ENCODE measurements around the gene RNF150.

The RNF150 gene

DNA sequence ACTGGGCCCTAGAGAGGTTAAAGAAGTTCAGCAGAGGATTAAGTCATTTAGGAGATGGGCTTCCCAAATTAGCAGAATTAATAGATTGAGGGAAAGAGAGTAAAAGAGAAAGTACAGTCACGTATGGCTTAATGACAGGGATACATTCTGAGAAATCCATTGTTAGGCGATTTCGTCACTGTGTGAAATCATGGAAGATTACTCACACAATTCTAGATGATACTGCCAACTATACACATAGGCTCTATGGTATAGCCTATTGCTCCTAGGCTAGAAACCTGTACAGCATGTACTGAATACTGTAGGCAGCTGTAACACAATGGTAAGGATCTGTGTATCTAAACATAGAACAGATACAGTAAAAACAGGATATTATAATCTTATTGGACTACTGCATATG is 180.6 kb downstream of the RNF150 start:
- no peak for DNase-seq (ENCODE audit: low read depth, low spot score)
- CTCF ChIA-PET, result interaction anchor here (1.2 kb wide), 1 partner anchor 181 kb away, joined by 3 read pairs; the partner anchor contains the start of gene RNF150

DNA sequence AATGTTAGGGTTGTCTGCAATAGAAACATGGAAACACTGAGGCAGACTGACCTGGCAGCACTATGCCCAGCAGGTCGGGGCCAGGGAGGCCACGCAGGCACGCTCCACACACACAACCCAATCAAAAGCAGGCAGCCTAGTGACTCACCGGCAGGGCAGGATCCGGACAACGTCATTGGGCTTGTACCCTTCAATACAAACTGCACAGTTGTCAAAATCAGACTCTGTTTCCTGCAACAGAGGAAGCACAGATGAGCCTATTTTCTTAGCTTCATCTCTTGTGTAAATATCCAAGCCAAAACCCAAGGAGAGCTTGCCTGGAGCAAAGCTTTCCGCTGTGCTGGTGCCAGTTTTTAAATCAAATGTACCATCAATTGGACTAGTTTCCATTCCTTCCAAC is 185.8 kb downstream of the RNF150 start:
- TF ChIP-seq, protein P1, sequence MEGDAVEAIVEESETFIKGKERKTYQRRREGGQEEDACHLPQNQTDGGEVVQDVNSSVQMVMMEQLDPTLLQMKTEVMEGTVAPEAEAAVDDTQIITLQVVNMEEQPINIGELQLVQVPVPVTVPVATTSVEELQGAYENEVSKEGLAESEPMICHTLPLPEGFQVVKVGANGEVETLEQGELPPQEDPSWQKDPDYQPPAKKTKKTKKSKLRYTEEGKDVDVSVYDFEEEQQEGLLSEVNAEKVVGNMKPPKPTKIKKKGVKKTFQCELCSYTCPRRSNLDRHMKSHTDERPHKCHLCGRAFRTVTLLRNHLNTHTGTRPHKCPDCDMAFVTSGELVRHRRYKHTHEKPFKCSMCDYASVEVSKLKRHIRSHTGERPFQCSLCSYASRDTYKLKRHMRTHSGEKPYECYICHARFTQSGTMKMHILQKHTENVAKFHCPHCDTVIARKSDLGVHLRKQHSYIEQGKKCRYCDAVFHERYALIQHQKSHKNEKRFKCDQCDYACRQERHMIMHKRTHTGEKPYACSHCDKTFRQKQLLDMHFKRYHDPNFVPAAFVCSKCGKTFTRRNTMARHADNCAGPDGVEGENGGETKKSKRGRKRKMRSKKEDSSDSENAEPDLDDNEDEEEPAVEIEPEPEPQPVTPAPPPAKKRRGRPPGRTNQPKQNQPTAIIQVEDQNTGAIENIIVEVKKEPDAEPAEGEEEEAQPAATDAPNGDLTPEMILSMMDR (IDR thresholded peaks at IDR 0.05; ENCODE audit: insufficient read depth, low read length, missing control alignments), result no peak
- H3K4me3 ChIP-seq (ENCODE audit: low read depth, low read length), result no peak overlapping the region
- ChIA-PET CTCF (no interaction called here), POLR2A (no interaction called here)
- no peak for DNase-seq (ENCODE audit: low read depth, low spot score)

More for the DNA sequence above, 180.6 kb downstream of the RNF150 start:
- POLR2A ChIA-PET, result no interaction called here
- TF ChIP-seq, protein P1 (IDR thresholded peaks at IDR 0.05; ENCODE audit: insufficient read depth, low read length, missing control alignments), result no peak
- H3K4me3 ChIP-seq (ENCODE audit: low read depth, low read length), result no peak overlapping the region

DNA sequence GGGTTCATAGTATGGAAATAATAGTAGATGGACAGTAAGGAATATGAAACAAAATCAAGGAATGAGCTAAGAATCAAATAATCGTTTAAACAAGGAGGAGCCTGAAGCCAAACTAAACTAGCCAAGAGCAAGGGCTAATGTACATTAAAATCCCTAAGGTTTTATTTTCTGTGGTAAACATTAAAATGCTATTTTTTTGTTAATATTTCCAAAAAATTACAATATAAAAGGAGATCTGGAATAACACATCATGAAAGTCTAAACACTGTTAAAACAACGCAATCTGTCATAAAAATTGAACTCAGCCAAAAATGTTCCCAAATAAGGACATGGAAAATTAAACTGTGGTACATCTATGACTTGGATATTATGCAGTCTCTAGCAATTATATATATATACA is 188.2 kb downstream of the RNF150 start:
- POLR2A ChIA-PET, result no interaction called here
- DNase-seq (ENCODE audit: low read depth, low spot score), result no peak
- H3K4me3 ChIP-seq (ENCODE audit: low read depth, low read length), result no peak overlapping the region
- CTCF ChIA-PET, result interaction anchor here (0.6 to 0.9 kb wide), 3 partner anchors 186 to 190 kb away, joined by 3 read pairs; partner anchors contain the start of gene RNF150
- TF ChIP-seq, protein P1 (IDR thresholded peaks at IDR 0.05; ENCODE audit: insufficient read depth, low read length, missing control alignments), result no peak

DNA sequence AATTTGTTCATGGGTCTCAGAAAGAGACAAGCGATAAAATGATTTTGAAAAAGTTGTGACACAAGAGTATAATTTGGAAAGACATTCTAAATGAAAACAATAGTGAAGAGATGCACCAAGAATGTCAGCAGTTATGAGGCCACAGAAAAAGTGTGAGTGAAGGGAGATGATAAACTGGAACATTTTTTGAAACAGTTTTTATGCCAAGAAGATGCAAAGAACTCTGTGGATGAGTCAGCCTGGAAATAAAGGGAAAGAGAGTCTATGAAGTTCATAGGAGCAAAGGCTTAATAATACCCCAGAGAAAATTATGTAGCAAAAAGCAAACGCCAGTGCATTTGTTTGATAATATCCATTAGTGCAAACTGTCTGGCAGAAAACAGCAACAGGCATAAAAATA is 188.7 kb downstream of the RNF150 start:
- DNase-seq (ENCODE audit: low read depth, low spot score), result peak; percentile 45
- no peak overlapping the region for H3K4me3 ChIP-seq (ENCODE audit: low read depth, low read length)
- POLR2A ChIA-PET, result no interaction called here
- TF ChIP-seq, protein P1 (IDR thresholded peaks at IDR 0.05; ENCODE audit: insufficient read depth, low read length, missing control alignments), result no peak
- CTCF ChIA-PET, result interaction anchor here (0.9 kb wide), 2 partner anchors 186 to 191 kb away, joined by 3 read pairs; no protein-coding TSS in a partner anchor

- POLR2A ChIA-PET, result no interaction called here
- peak; percentile 63 for DNase-seq (ENCODE audit: low read depth, low spot score)
- no peak overlapping the region for H3K4me3 ChIP-seq (ENCODE audit: low read depth, low read length)
- TF ChIP-seq, protein P1 (IDR thresholded peaks at IDR 0.05; ENCODE audit: insufficient read depth, low read length, missing control alignments), result no peak
- CTCF ChIA-PET, result no interaction called here
Observed at GRCh38 chr4:140944199-140944515, 189.1 kb downstream of the RNF150 start.

- peak; percentile 70 for DNase-seq (ENCODE audit: low read depth, low spot score)
- CTCF ChIA-PET, result interaction anchor here (1.7 kb wide), 1 partner anchor 190 kb away, joined by 4 read pairs; the partner anchor contains the start of gene RNF150
- TF ChIP-seq, protein P1 (IDR thresholded peaks at IDR 0.05; ENCODE audit: insufficient read depth, low read length, missing control alignments), result no peak
- H3K4me3 ChIP-seq (ENCODE audit: low read depth, low read length), result no peak overlapping the region
- POLR2A ChIA-PET, result no interaction called here
Observed at GRCh38 chr4:140943486-140944198, 189.6 kb downstream of the RNF150 start.

Measured in AG04449 (cell line).